Prostate gland (tissue), 2 donors: ENCODE data around the gene GNAQ.

ENCODE experiments used
- POLR2A ChIP-seq: fragments of 450-650 bp; IDR thresholded peaks from one replicate; pipeline ENCODE4 v1.6.1; 2016; ENCODE audit warnings: antibody characterized with exemption, mild to moderate bottlenecking
- POLR2AphosphoS5 ChIP-seq: sonication (generic); formaldehyde crosslinking; IDR thresholded peaks from one replicate; pipeline ENCODE4 v1.6.1; 2017; ENCODE audit warnings: antibody characterized with exemption
- TF ChIP-seq, protein P1 (sequence below), 4 experiments: fragments of 200-600 bp in 2 of 4; fragments of 450-650 bp in 2 of 4; sonication (generic) in 2 of 4; IDR thresholded peaks; 1 replicate in 3 of 4; 2 replicates in 1 of 4; pipeline ENCODE4 v1.5.1; 2016 to 2019; ENCODE audit warnings: antibody characterized with exemption in 4 of 4, mild to moderate bottlenecking in 2 of 4, moderate library complexity in 2 of 4

DNA sequence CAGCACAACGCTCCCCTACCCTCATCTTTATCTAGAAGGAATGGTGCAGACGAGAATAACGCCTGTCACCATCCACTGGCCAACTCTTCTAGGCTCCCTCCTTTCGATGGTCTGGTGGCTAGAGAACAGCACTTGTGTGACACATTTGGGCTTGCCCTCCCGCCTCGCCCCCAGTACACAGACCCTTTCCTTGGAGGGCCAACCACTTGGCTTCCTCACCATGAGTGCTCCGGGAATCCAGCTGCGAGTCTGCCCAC is 1.4 kb downstream of the GNAQ start:
- TF ChIP-seq, protein P1, sequence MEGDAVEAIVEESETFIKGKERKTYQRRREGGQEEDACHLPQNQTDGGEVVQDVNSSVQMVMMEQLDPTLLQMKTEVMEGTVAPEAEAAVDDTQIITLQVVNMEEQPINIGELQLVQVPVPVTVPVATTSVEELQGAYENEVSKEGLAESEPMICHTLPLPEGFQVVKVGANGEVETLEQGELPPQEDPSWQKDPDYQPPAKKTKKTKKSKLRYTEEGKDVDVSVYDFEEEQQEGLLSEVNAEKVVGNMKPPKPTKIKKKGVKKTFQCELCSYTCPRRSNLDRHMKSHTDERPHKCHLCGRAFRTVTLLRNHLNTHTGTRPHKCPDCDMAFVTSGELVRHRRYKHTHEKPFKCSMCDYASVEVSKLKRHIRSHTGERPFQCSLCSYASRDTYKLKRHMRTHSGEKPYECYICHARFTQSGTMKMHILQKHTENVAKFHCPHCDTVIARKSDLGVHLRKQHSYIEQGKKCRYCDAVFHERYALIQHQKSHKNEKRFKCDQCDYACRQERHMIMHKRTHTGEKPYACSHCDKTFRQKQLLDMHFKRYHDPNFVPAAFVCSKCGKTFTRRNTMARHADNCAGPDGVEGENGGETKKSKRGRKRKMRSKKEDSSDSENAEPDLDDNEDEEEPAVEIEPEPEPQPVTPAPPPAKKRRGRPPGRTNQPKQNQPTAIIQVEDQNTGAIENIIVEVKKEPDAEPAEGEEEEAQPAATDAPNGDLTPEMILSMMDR (IDR thresholded peaks at IDR 0.05) = no peak
- TF ChIP-seq POLR2AphosphoS5 (no peak), POLR2A (no peak)
